ENCODE results near the gene CD40LG.

CD40LG gene

GRCh38 chrX:136650811-136651210 lies 2.9 kb downstream of the CD40LG start:
- DNase-seq (ENCODE audit: low read depth in 2 of 2) = no peak

- DNase-seq (ENCODE audit: low read depth in 2 of 2) = no peak
Observed at GRCh38 chrX:136652822-136653723, 5.1 kb downstream of the CD40LG start.

GRCh38 chrX:136656361-136656964 lies 8.5 kb downstream of the CD40LG start:
- DNase-seq (ENCODE audit: low read depth in 2 of 2) = no peak

GRCh38 chrX:136658151-136658550 lies 10.2 kb downstream of the CD40LG start:
- DNase-seq (ENCODE audit: low read depth in 2 of 2) = no peak

DNA sequence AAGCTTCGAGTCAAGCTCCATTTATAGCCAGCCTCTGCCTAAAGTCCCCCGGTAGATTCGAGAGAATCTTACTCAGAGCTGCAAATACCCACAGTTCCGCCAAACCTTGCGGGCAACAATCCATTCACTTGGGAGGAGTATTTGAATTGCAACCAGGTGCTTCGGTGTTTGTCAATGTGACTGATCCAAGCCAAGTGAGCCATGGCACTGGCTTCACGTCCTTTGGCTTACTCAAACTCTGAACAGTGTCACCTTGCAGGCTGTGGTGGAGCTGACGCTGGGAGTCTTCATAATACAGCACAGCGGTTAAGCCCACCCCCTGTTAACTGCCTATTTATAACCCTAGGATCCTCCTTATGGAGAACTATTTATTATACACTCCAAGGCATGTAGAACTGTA lies 11.2 kb downstream of the CD40LG start:
- DNase-seq (ENCODE audit: low read depth in 2 of 2) = no peak

- DNase-seq (ENCODE audit: low read depth in 2 of 2) = no peak
Observed at GRCh38 chrX:136660896-136661295, 12.9 kb downstream of the CD40LG start.

DNA sequence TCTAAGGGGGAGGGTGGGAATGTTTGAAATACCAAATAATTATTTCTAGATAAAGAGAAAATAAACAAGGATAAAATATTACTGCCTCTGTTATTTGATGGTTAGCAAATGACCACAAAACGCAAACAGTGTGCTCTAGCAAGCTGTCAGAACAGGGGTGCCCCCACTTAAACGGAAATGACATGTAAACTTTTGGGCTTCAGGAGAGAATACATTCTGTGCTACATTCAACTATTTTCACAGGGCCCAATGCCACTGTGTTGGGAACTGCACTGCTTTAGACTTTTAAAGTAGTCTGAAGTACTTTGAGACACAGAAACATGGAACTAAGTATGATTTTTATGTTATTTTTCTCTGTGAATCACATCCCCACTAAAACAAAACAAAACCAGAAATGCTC lies 14.1 kb downstream of the CD40LG start:
- DNase-seq (ENCODE audit: low read depth in 2 of 2) = no peak

DNA sequence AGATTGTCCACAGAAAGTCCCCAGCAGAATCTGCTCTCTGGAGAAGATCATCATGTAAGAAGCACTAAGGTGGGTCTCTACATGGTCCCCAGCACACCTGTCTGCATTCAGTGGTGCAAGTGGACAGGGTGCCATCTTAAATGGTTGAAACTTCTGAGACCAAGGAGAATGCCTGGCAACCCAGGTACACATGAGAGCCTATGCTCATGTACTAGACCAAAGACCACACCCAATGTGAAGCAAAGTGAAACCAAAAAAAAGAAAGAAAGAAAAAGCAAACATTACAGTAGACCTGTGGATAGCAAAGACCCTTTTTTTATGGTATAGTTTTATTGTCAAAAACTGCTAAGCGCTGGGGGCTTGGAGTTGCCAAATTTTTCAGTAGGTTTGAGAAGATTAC lies 15.0 kb downstream of the CD40LG start:
- no peak for DNase-seq (ENCODE audit: low read depth in 2 of 2)

- DNase-seq (ENCODE audit: low read depth in 2 of 2) = no peak
Observed at GRCh38 chrX:136665258-136665900, 17.4 kb downstream of the CD40LG start.

DNA sequence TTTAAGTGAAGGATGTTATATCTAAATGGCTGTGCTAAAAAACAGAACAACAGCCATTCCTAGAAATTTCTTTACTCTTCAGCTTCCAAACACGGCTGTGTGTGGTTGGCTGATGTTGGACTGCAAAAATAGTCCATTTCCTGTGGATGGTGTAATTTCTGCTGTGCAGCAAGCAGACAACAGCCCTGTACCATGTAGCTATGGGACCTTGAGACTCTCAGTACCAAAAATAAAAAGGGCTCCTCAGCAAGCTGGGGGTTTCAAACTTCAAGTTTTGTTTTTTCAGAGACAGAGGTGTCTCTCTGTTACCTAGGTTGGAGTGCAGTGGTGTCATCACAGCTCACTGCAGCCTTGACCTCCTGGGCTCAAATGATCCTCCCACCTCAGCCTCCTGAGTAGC lies 18.1 kb downstream of the CD40LG start:
- no peak for DNase-seq (ENCODE audit: low read depth in 2 of 2)

- no peak for DNase-seq (ENCODE audit: low read depth in 2 of 2)
Observed at GRCh38 chrX:136667446-136668168, 19.6 kb downstream of the CD40LG start.

DNA sequence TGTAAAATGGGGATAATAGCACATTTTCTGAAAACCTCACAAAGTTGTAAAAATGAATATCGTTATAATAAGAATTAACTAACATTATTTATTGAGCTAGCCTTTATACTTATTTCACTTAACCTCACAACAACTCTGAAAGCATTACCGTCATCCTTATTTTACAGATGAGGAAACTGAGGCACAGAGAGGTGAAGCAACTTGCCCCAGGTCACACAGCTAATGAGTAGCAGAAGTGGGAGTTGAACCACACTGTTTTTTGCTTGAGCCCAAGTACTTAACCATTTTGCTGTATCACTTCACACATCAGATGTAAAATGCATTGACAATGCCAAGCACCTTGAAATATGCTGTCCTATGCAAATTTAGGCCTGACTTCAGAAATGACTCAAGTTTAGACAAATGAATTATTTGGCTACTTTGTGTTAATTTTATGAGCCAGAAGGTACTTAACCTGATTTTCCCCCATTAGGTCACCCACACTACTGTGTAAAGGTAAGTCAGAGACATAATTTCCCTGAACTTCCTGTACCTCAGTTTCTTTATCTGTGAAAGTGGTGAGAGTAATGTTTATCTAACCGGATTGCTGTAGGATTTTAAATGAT lies 23.1 kb downstream of the CD40LG start:
- DNase-seq (ENCODE audit: low read depth in 2 of 2) = no peak

DNA sequence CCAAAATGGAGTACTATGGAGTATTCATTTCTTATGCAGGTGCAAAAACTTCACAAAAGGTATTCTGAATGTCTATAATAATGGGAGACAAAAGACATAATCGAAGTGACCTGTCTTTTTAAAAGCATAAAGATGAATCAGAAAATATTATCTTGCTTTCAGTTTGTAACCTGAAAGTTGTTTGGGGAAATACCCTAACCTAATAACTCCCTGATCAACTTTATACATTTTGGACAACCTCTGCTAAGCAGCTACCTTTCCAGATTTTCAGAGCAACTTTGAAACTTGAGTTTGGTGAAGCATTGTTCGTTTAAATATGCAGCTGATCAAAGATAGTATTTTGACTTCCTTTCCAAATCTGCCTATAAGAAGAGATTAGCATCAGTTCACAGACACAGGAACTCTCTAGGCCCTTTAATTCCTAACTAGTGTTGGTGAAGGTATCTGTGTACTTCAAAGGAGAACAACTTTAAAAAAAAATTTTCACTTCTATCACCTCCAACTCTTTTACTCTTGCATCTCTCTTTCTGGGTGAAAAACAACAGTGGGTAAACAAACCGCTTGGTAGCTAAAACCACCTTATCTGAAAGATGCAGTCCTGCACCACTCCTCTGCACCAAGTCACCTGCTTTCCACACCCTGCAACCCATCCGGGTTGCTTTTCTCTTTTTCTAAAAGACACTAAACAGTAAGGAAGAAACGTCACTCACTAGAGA lies 26.5 kb downstream of the CD40LG start:
- no peak for DNase-seq (ENCODE audit: low read depth in 2 of 2)

DNA sequence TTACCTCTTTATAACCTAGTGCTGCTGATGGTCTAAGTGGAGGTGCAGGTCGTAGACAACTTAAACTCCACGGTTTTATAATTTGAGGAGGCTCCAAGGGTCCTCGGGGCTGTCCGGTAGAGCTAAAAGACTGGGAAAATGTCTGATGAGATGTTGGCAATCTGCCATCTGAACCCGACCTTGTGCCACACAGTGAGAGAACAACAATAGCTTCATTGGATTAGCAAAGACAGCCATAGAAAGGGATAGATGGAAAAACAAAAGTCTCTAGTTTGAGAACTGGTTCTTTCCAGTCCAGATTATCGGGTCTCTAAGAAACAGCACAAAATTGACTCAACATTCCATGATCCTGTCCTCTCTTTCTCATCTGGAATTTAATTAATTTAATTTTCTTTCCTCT lies 31.6 kb downstream of the CD40LG start:
- DNase-seq (ENCODE audit: low read depth in 2 of 2) = no peak

DNA sequence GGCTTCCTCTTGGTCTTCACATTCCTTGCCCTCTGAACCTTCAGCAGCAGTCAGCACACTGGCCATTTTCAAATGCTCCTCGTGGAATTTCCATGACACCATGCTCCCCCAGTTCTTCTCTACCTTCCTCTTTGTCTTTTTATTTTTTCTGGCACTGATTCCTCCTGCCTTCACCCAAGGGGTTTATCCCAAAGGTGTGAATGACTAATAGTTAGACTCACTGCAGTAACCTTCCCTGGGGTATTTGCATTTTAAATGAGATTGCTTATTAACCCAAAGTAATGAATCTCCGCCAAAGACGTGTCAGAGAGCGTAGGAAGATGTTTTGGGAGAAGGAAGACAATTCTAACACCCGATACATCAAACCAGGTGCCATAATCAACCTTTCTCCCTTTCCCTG lies 36.2 kb downstream of the CD40LG start:
- DNase-seq (ENCODE audit: low read depth in 2 of 2) = no peak

DNA sequence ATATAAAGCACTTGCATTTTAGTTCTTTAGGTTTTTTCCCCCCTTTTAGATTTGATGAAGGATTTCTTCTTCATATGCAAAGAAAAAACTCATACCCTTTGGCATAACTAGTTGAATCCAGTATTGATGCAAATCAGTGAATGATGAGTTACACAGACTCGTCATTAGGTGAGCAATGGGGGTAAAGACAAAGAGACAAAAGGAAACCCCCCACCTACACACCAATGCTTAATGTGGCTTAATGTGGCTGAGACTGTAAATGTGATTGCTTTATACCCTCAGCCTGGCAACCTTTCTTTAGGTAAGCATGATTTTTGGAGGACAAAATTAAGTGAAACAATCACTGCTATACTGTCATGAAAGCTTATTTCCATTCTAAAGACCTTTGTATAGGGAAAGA lies 39.5 kb downstream of the CD40LG start:
- no peak for DNase-seq (ENCODE audit: low read depth in 2 of 2)

- no peak for DNase-seq (ENCODE audit: low read depth in 2 of 2)
Observed at GRCh38 chrX:136689436-136689835, 41.5 kb downstream of the CD40LG start.

DNA sequence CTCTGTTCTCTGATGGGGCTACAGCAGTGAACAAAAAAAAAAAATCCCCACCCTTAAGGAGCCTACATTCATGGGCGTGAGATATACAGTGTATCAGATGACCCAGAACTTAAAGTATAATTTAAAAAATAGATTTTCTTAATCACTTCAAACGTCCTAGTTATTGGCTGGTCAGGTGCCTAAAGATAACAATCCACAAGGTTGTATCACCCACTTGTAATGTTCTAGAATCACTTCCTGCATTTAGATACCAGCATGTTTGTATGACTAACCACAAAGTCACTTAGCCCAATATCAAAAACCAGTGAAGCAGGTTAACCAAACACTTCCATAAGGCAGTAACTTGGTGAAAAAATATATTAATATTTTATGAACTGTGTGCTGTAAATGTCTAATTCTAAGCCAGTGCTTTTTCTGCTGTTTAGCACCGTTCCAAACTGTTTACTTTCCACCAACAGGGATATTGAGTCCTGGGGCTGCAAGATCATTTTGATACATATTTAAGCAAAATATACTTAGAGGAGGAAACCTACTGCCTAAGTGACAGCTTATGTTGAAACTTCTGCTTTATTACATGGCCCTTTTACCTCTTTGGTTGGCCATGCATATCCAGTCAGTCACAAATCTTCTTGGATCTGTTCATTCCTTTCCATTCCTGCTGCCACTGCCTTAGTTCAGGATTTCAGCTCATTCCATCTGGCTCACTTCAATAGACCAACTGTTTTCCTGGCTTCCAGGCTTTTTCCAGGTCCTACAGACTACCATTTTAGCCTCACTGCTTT lies 43.3 kb downstream of the CD40LG start:
- DNase-seq (ENCODE audit: low read depth in 2 of 2) = no peak

DNA sequence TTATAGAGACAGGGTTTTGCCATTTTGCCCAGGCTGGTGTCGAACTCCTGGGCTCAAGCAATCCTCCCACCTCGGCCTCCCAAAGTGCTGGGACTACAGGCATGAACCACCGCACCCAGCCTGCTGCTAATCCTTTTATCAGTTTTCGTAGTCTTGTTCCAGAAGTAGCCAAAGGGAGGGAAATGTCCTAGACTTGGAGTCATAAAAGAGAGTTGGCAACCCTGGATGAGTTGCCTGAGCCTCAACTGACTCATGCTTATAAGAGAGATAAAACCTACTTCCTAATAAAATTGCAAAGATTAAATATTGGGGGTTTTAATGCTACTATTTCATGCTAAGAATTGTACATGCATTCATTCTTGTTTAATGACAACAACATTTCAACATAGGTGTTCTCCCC lies 44.3 kb downstream of the CD40LG start:
- no peak for DNase-seq (ENCODE audit: low read depth in 2 of 2)

GRCh38 chrX:136694431-136695087 lies 46.6 kb downstream of the CD40LG start:
- DNase-seq (ENCODE audit: low read depth in 2 of 2) = no peak
